ENCODE measurements around the gene GLUD1.

GLUD1 gene

DNA sequence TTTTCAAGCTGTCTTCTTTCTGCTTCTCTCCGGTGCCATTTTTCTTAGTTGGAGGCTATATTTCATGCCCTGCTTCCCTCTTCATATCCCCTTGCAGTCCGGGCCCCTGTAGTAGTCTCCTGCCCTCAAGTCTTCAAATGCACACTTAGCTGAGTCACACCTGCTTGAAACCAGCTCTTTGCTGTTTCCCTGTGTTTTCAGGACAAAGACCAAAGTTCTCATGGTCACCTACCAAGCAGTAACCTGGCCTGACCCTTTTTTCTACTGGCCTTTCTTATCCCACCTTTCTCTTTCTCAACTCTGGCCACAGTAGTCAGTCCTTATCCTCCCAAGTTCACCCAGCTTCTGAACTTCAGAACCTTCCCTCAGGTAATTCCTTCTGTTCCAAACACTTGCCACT, 28.5 kb downstream of the GLUD1 start:
- Histone ChIP-seq H3K4me1 (ENCODE audit: control insufficient read depth in 1 of 2, insufficient read depth in 1 of 2, low read depth in 1 of 2, low read length in 1 of 2) (no peaks in the 10 kb centered on the region), H3K36me3 (peaks cover 77% of the 10 kb centered on the region), H3K27me3 (no peaks in the 10 kb centered on the region), H3K27ac (no peak overlapping the region), H3K9me3 (no peaks in the 10 kb centered on the region), H3K4me3 (ENCODE audit: low read depth in 1 of 2, low read length in 1 of 2) (no peak overlapping the region)
- TF ChIP-seq, protein P1, sequence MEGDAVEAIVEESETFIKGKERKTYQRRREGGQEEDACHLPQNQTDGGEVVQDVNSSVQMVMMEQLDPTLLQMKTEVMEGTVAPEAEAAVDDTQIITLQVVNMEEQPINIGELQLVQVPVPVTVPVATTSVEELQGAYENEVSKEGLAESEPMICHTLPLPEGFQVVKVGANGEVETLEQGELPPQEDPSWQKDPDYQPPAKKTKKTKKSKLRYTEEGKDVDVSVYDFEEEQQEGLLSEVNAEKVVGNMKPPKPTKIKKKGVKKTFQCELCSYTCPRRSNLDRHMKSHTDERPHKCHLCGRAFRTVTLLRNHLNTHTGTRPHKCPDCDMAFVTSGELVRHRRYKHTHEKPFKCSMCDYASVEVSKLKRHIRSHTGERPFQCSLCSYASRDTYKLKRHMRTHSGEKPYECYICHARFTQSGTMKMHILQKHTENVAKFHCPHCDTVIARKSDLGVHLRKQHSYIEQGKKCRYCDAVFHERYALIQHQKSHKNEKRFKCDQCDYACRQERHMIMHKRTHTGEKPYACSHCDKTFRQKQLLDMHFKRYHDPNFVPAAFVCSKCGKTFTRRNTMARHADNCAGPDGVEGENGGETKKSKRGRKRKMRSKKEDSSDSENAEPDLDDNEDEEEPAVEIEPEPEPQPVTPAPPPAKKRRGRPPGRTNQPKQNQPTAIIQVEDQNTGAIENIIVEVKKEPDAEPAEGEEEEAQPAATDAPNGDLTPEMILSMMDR (IDR thresholded peaks at IDR 0.05) = no peak

GRCh38 chr10:87064651-87065050, 30.0 kb downstream of the GLUD1 start:
- peaks cover 79% of the 10 kb centered on the region for H3K36me3 ChIP-seq
- TF ChIP-seq, protein P1 (IDR thresholded peaks at IDR 0.05) = no peak

DNA sequence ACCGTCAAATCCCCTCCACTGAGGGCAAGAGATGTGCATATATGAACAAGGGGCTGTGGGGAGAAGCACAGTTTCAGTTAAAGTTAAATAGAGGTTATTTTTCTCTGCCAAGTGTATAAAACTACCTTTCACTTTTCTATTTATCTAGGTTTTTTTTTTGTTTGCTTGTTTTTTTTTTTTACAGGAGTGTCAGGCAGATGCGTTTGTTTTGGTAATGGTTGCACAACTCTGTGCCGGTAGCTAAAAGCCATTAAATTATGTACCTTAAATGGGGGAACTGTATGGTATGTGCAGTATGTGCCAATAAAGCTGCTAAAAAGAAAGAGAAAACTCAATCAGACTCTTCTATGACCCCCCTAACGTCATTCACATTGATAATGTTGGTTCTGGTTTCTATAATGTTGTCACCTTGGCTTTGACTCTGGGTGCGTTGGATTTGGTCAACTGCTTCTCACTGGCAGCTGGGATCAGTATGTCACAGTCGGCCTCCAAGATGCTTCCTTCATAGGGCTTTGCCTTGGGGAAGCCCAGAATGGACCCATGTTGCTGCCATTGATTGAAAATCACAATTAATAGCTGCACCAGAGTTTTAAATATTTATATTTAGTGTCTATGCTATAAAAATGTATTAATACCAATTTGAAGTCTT, 34.2 kb downstream of the GLUD1 start:
- TF ChIP-seq, protein P1 (IDR thresholded peaks at IDR 0.05) = no peak
- no peak overlapping the region for H3K4me3 ChIP-seq (ENCODE audit: low read depth in 1 of 2, low read length in 1 of 2)
- no peak overlapping the region for H3K27ac ChIP-seq
- H3K36me3 ChIP-seq = peaks cover 88% of the 10 kb centered on the region
- no peaks in the 10 kb centered on the region for H3K9me3 ChIP-seq
- no peaks in the 10 kb centered on the region for H3K4me1 ChIP-seq (ENCODE audit: control insufficient read depth in 1 of 2, insufficient read depth in 1 of 2, low read depth in 1 of 2, low read length in 1 of 2)
- no peaks in the 10 kb centered on the region for H3K27me3 ChIP-seq

More at GRCh38 chr10:87064651-87065050, 30.0 kb downstream of the GLUD1 start:
- no peaks in the 10 kb centered on the region for H3K9me3 ChIP-seq
- no peak overlapping the region for H3K27ac ChIP-seq
- no peaks in the 10 kb centered on the region for H3K27me3 ChIP-seq
- H3K4me3 ChIP-seq (ENCODE audit: low read depth in 1 of 2, low read length in 1 of 2) = no peak overlapping the region
- H3K4me1 ChIP-seq (ENCODE audit: control insufficient read depth in 1 of 2, insufficient read depth in 1 of 2, low read depth in 1 of 2, low read length in 1 of 2) = no peaks in the 10 kb centered on the region

GRCh38 chr10:87059401-87059800, 35.2 kb downstream of the GLUD1 start:
- Histone ChIP-seq H3K27me3 (no peaks in the 10 kb centered on the region), H3K36me3 (peaks cover 90% of the 10 kb centered on the region), H3K27ac (no peak overlapping the region), H3K4me3 (ENCODE audit: low read depth in 1 of 2, low read length in 1 of 2) (no peak overlapping the region), H3K4me1 (ENCODE audit: control insufficient read depth in 1 of 2, insufficient read depth in 1 of 2, low read depth in 1 of 2, low read length in 1 of 2) (no peaks in the 10 kb centered on the region), H3K9me3 (no peaks in the 10 kb centered on the region)
- TF ChIP-seq, protein P1 (IDR thresholded peaks at IDR 0.05) = no peak

GRCh38 chr10:87058171-87058570, 36.5 kb downstream of the GLUD1 start:
- no peaks in the 10 kb centered on the region for H3K4me1 ChIP-seq (ENCODE audit: control insufficient read depth in 1 of 2, insufficient read depth in 1 of 2, low read depth in 1 of 2, low read length in 1 of 2)
- H3K4me3 ChIP-seq (ENCODE audit: low read depth in 1 of 2, low read length in 1 of 2) = no peak overlapping the region
- H3K27me3 ChIP-seq = no peaks in the 10 kb centered on the region
- no peak overlapping the region for H3K27ac ChIP-seq
- no peaks in the 10 kb centered on the region for H3K9me3 ChIP-seq
- TF ChIP-seq, protein P1 (IDR thresholded peaks at IDR 0.05) = no peak
- peaks cover 90% of the 10 kb centered on the region for H3K36me3 ChIP-seq

All from neutrophil (primary cell).